ENCODE measurements around the gene IFT52.

The IFT52 gene

GRCh38 chr20:43666376-43667328 lies 75.9 kb downstream of the IFT52 start, which contains the start of gene MYBL2:
MYBL2 (plus strand) TSS chr20:43667114; CDS start chr20:43667284, 170 bp downstream.
- peak; percentile 58 to 87 for DNase-seq (ENCODE audit: low read depth in 1 of 2, low spot score in 1 of 2)
- TF ChIP-seq JUND (IDR thresholded peaks at IDR 0.05; ENCODE audit: low read depth): no peak
- in situ Hi-C loops (cut with HindIII; ENCODE audit: low pct_unique_long_range_greater_than_20kb, low sequenced_read_pairs): no loop called here

GRCh38 chr20:43667341-43668132 lies 76.8 kb downstream of the IFT52 start:
- DNase-seq (ENCODE audit: low read depth in 1 of 2, low spot score in 1 of 2): peak in 1 of 2 experiments; percentile 52
- in situ Hi-C loops (cut with HindIII; ENCODE audit: low pct_unique_long_range_greater_than_20kb, low sequenced_read_pairs): no loop called here
- TF ChIP-seq JUND (IDR thresholded peaks at IDR 0.05; ENCODE audit: low read depth): no peak

- no peak for TF ChIP-seq JUND (IDR thresholded peaks at IDR 0.05; ENCODE audit: low read depth)
- DNase-seq (ENCODE audit: low read depth in 1 of 2, low spot score in 1 of 2): no peak
- in situ Hi-C loops (cut with HindIII; ENCODE audit: low pct_unique_long_range_greater_than_20kb, low sequenced_read_pairs): no loop called here
Measured at GRCh38 chr20:43669332-43669731, 78.6 kb downstream of the IFT52 start.

- DNase-seq (ENCODE audit: low read depth in 1 of 2, low spot score in 1 of 2): no peak
- in situ Hi-C loops (cut with HindIII; ENCODE audit: low pct_unique_long_range_greater_than_20kb, low sequenced_read_pairs): no loop called here
- TF ChIP-seq JUND (IDR thresholded peaks at IDR 0.05; ENCODE audit: low read depth): no peak
Measured at GRCh38 chr20:43670423-43670822, 79.7 kb downstream of the IFT52 start.

- no peak for DNase-seq (ENCODE audit: low read depth in 1 of 2, low spot score in 1 of 2)
- in situ Hi-C loops (cut with HindIII; ENCODE audit: low pct_unique_long_range_greater_than_20kb, low sequenced_read_pairs): no loop called here
- TF ChIP-seq JUND (IDR thresholded peaks at IDR 0.05; ENCODE audit: low read depth): no peak
Measured at GRCh38 chr20:43676368-43676767, 85.6 kb downstream of the IFT52 start.

GRCh38 chr20:43680981-43681380 lies 90.2 kb downstream of the IFT52 start:
- in situ Hi-C loops (cut with HindIII; ENCODE audit: low pct_unique_long_range_greater_than_20kb, low sequenced_read_pairs): no loop called here
- no peak for DNase-seq (ENCODE audit: low read depth in 1 of 2, low spot score in 1 of 2)
- no peak for TF ChIP-seq JUND (IDR thresholded peaks at IDR 0.05; ENCODE audit: low read depth)

GRCh38 chr20:43681468-43681942 lies 90.8 kb downstream of the IFT52 start:
- DNase-seq (ENCODE audit: low read depth in 1 of 2, low spot score in 1 of 2): peak in 1 of 2 experiments; percentile 58
- in situ Hi-C loops (cut with HindIII; ENCODE audit: low pct_unique_long_range_greater_than_20kb, low sequenced_read_pairs): no loop called here
- no peak for TF ChIP-seq JUND (IDR thresholded peaks at IDR 0.05; ENCODE audit: low read depth)

GRCh38 chr20:43681991-43682410 lies 91.3 kb downstream of the IFT52 start:
- no peak for TF ChIP-seq JUND (IDR thresholded peaks at IDR 0.05; ENCODE audit: low read depth)
- no peak for DNase-seq (ENCODE audit: low read depth in 1 of 2, low spot score in 1 of 2)
- in situ Hi-C loops (cut with HindIII; ENCODE audit: low pct_unique_long_range_greater_than_20kb, low sequenced_read_pairs): no loop called here

- in situ Hi-C loops (cut with HindIII; ENCODE audit: low pct_unique_long_range_greater_than_20kb, low sequenced_read_pairs): no loop called here
- no peak for TF ChIP-seq JUND (IDR thresholded peaks at IDR 0.05; ENCODE audit: low read depth)
- no peak for DNase-seq (ENCODE audit: low read depth in 1 of 2, low spot score in 1 of 2)
Measured at GRCh38 chr20:43682446-43682845, 91.7 kb downstream of the IFT52 start.

- no peak for TF ChIP-seq JUND (IDR thresholded peaks at IDR 0.05; ENCODE audit: low read depth)
Measured at GRCh38 chr20:43686820-43687219, 96.1 kb downstream of the IFT52 start.

GRCh38 chr20:43689165-43689564 lies 98.4 kb downstream of the IFT52 start:
- in situ Hi-C loops (cut with HindIII; ENCODE audit: low pct_unique_long_range_greater_than_20kb, low sequenced_read_pairs): no loop called here
- DNase-seq (ENCODE audit: low read depth in 1 of 2, low spot score in 1 of 2): no peak
- no peak for TF ChIP-seq JUND (IDR thresholded peaks at IDR 0.05; ENCODE audit: low read depth)

More at GRCh38 chr20:43686820-43687219, 96.1 kb downstream of the IFT52 start:
- no peak for DNase-seq (ENCODE audit: low read depth in 1 of 2, low spot score in 1 of 2)
- in situ Hi-C loops (cut with HindIII; ENCODE audit: low pct_unique_long_range_greater_than_20kb, low sequenced_read_pairs): no loop called here

- TF ChIP-seq JUND (IDR thresholded peaks at IDR 0.05; ENCODE audit: low read depth): no peak
- DNase-seq (ENCODE audit: low read depth in 1 of 2, low spot score in 1 of 2): no peak
- in situ Hi-C loops (cut with HindIII; ENCODE audit: low pct_unique_long_range_greater_than_20kb, low sequenced_read_pairs): no loop called here
Measured at GRCh38 chr20:43690943-43691598, 100.3 kb downstream of the IFT52 start.
